HG02623 (cell line): ENCODE measurements around the gene DCAF17.
A peak's percentile ranks its signal among the peaks of the same experiment; 100 is the strongest.
"Not testable (repeated sequence)": the region's sequence is repeated elsewhere in the genome, so short reads cannot be mapped to it uniquely, and the experiment has no call there.

Source experiments
- ATAC-seq: cut with Tn5 transposase; IDR thresholded peaks from one replicate; pipeline ENCODE4 v1.9.1; 2021; ENCODE audit warnings: moderate library complexity; ENCODE audit not compliant: unreplicated experiment

DCAF17 gene

DNA sequence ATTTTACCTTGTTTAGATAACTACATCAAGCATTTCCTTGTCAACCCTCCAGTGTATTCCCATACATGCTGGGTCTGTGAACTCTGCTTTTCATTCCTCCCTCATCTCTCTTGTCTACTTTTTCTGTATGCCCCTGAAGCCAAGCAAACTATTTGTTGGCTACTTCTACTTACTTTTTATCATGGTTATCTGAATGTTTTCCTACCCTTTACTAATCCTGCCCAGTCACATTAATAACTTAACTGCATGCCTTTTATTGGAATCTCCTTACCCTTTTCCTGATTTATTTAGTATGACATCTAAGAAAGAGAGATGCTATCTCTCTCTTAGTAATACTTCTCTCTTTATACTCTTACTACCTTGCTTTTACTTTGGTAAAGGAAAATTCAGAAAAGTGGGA is 17.0 kb downstream of the DCAF17 start:
- no peak for ATAC-seq

GRCh38 chr2:171452773-171453172 is 18.7 kb downstream of the DCAF17 start:
- no peak for ATAC-seq

GRCh38 chr2:171459498-171459897 is 25.5 kb downstream of the DCAF17 start:
- no peak for ATAC-seq

DNA sequence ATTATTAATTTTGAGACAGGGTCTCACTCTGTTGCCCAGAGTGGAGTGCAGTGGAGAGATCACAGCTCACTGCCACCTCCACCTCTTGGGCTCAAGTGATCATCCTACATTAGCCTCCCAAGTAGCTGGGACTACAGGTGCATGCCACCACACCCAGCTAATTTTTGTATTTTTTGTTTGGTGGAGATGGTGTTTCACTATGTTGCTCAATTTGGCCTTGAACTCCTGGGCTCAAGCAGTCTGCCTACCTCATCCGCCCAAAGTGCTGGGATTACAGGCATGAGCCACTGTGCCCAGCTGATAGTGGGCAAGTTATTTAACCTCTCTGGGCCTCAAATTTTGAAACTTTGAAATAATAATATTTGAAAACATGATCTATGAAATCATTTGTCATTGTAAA is 26.5 kb downstream of the DCAF17 start:
- ATAC-seq = no peak

- ATAC-seq = no peak
Measured at GRCh38 chr2:171469176-171469575, 35.1 kb downstream of the DCAF17 start.

GRCh38 chr2:171470129-171470528 is 36.1 kb downstream of the DCAF17 start:
- no peak for ATAC-seq

GRCh38 chr2:171475979-171476378 is 42.0 kb downstream of the DCAF17 start:
- no peak for ATAC-seq

DNA sequence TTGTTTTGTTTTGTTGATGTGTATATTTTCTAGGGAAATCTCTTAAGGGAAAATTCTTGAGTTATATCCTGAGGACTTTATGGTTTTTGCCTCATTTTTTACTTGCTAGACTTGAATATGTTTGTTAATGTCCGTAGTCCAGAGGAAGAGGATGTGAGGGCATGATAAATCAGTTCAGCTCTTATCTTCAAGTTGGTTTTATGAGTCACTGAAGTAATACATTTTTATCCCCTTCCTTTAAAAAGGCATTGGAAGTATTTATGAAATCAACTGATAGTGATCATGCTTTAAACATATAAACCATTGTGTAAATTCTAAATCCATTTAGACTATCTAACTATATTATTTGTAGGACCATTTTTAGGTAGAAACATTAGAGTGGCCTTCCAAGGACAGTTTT is 44.3 kb downstream of the DCAF17 start:
- ATAC-seq = no peak

- ATAC-seq = no peak
Measured at GRCh38 chr2:171479154-171479814, 45.3 kb downstream of the DCAF17 start.

DNA sequence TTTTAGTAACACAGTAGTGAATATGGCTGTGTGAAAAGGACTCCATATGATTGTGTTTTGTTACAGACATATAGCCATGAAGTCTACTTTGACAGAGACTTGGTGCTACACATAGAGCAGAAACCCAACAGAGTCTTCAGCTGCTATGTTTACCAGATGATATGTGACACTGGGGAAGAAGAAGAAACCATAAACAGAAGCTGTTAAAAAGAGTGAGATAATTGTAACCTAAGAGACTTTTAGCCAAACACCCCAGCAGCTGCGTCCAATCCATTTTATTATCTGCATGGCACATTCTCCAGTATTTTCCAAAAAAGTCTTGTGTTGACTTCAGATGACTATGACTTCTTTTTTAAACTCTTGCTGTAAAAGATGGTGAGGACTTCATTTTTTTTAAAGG is 46.9 kb downstream of the DCAF17 start:
- ATAC-seq = no peak

GRCh38 chr2:171482308-171482707 is 48.3 kb downstream of the DCAF17 start:
- ATAC-seq = no peak

GRCh38 chr2:171482877-171483276 is 48.9 kb downstream of the DCAF17 start:
- ATAC-seq = no peak

DNA sequence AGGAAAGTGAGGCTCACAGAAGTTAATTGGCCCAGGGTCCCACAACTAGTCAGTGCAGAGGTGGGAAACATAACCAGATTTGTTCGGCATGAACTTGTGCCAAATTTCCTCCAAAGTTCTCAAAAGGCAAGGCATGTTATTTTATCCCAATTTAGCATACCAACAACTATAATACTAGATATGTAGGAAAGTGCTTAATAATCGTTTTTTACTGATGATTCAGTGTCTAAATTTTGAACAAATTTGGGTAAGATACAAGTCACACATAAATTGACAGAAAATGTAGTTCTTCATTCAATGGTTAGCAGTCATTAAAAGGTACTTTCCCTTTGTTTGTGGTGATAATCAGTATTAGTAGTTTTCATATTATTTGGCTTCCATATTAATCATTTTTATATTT is 49.8 kb downstream of the DCAF17 start:
- no peak for ATAC-seq

GRCh38 chr2:171485116-171485515 is 51.1 kb downstream of the DCAF17 start:
- ATAC-seq = no peak

DNA sequence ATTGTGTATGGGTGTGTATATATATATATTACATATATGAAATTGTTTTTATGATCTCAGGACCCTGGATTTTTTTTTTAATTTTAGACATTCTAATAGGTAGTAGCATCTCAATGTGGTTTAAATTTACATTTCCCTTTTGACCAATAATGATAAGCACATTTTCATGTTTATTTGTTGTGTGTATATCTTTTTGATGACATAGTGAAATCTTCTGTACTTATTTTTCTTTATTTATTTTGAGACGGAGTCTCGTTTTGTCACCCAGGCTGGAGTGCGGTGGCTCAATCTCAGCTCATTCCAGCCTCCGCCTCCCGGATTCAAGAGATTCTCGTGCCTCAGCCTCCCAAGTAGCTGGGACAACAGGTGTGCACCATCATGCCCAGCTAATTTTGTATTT is 53.2 kb downstream of the DCAF17 start:
- ATAC-seq = no peak

- ATAC-seq = no peak
Measured at GRCh38 chr2:171487803-171488259, 53.8 kb downstream of the DCAF17 start.

DNA sequence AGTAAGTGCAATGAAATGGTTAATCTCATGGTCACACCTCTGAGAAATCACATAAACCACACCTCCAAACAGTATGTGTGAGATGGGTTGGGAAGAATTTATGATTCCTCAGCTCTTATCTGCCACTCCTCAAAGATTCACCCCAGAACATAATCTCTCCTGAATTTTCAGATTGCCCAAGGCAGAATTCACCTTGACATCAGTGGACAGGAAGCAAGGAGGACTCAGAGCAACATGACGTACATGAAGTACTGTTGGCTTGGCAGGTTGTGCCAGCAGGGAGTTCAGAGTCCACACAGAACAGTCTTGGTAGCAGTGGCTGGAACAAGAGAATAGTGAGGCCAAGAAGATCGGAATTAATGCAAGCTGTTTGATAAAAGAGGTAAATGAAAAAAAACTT is 56.6 kb downstream of the DCAF17 start:
- ATAC-seq = no peak

GRCh38 chr2:171491292-171491691 is 57.3 kb downstream of the DCAF17 start:
- ATAC-seq = no peak

DNA sequence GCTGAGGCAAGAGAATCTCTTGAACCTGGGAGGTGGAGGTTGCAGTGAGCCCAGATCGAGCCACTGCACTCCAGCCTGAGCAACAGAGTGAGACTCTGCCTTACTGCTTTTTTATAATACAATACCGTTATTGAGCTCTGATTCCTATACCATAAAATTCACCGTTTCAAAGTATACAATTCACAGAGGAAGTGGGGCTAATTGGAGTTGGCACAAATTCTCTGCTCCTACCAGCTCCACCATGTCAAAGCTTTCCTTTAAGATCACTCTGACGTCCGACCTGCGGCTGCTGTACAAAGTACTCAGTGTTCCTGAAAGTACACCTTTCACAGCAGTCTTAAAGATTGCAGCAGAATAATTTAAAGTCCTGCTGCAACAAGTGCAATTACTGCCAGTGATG is 58.6 kb downstream of the DCAF17 start:
- ATAC-seq = no peak

DNA sequence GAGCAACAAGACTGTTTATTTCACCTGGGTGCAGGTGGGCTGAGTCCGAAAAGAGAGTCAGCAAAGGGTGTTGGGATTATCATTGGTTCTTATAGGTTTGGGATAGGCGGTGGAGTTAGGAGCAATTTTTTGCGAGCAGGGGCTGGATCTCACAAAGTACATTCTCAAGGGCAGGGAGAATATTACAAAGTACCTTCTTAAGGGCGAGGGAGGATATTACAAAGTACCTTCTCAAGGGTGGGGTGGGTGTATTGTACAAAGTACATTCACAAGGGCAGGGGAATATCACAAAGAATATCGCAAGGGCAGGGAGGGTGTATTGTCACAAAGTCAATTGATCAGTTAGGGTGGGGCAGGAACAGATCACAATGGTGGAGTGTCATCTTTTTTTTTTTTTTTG is 63.6 kb downstream of the DCAF17 start:
- not testable (repeated sequence) for ATAC-seq

DNA sequence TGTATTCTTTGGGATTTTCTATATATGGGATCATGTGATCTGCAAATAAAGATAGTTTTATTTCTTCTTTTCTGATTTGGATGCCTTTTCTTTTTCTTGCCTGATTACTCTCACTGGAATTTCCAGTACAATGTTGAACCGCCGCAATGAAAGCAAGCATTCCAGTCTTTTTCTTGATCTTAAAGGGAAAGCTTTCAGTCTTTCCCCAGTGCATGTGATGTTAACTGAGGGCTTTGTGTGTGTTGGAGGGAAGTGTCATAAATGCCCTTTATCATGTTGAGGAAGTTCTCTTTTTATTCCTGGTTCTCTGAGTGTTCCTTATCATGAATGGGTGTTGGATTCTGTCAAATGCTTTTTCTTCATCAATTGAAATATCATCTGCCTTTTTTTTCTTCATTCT is 71.3 kb downstream of the DCAF17 start:
- no peak for ATAC-seq

- peak; percentile 74 for ATAC-seq
Measured at GRCh38 chr2:171509945-171510731, 76.1 kb downstream of the DCAF17 start.
